ENCODE data around the gene TNPO1.

DNA sequence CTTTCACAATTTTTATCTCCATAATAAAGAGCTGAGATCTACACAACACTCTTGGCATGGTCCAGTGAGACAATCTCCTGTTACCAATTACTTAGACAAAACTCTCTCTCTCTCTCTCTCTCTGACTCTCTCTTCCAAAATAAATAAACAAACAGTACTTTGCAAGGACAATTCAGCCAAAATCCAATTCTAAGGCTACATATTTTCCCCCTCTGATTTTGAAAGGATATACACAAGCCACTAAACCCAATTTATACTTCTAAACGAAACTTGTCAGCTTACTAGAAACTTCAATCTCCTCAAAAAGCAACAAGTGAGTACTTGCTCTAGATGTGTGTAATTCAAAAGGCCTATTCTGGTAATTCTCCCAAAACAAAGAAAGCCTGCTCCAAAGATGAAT lies 26.3 kb upstream of the TNPO1 start:
- TF ChIP-seq EZH2phosphoT487 (IDR thresholded peaks at IDR 0.05; ENCODE audit: insufficient read depth, low read depth) (no peak), EZH2 (IDR thresholded peaks at IDR 0.05; ENCODE audit: insufficient read depth, poor library complexity, severe bottlenecking) (no peak)

All from GM23248 (cell line).